Middle frontal gyrus (tissue), 1 donor: ENCODE data around the gene CCNB2.

ENCODE experiments used
- DNase-seq: peaks from one replicate; pipeline ENCODE4 v3.0.0-alpha.2; 2015; ENCODE audit warnings: low spot score; ENCODE audit errors: extremely low spot score

The CCNB2 gene

GRCh38 chr15:59166166-59166565 is 61.2 kb downstream of the CCNB2 start:
- DNase-seq, result no peak

DNA sequence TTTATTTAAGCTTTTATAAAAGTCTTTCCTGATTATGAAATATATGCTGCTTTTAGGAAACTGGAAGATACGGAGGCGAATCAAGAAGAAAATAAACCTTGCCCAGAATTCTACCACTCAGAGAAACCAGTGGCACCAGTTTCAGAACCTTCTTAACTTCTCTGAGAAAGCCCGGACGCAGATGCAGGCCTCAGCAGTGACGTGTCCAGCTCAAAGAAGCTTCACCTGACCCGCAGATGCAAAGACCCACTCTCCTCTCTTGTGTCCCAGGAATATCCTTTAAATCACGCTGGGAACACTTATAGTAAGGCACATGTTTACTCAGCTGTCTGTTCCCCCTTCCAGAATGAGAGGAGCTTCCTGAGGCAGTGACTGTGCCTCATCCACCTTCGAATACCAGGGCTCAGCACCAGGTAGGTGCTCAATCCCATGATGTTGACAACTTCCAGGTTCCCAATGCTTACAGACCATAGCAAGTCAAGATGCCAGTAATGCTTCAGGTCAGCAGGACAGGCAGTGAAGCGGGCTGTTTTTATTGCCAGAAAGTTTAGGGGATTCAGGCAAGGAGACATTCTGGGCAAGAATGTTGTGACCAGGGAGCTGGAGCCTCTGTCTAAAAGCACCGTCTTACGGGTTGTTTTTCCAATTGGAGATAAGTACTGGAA is 61.8 kb downstream of the CCNB2 start:
- DNase-seq, result no peak

GRCh38 chr15:59168536-59168935 is 63.6 kb downstream of the CCNB2 start:
- no peak for DNase-seq

DNA sequence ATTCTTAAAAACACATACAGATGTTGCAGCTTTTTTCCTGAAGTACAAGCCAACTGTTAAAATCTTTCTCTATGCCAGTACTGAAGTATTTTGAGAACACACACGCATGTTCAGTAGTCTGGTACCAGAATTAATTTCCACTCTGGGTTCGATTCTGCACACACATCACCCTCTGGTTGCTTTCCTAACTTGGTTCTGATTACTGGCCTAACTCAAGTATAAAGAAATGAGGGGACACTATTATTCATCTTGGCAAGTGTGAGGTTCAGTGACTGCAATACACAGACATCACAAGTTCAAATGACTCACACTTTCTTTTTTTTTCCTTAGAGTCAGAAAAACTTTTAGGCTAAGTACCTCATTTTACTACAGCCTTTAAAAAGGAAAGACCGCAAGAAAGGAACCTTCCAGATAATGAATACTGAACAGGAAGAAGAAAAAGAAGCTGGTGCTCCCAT is 64.3 kb downstream of the CCNB2 start:
- no peak for DNase-seq

DNA sequence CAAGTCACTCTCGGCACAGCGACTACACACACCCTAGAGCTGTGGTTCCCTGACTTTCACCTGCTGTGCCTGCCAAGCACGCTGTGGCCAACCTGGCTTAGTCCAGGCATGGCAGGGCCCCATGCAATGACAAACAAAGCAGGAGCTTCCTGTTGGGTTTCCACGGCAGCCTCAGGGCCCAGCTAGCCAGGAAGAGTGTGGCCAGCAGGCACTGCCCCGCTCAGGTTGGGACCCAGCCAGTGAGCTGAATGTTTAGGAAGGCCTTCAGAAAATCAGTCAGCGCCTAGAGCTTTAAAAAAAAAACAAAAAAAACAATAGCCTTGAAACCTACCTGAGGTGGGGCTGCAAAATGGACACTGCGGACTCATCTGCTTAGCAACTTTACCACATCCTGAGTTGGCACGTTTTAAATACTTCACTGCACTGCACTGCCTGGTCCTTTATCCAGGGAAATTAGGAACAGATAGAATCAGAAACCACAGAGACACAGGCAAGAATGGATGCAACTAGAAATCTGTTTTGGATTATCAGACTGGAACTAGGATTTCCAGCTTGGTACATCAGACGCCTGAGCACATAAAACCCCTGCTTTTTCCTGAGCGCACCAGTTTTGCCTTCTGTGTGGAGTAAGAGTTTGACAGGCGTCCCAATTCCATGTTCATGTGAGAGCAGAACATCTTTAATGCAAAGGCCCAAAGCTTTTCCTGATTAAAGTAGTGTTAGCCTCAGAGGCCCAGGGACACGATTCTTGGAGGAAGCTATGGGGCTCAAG is 65.5 kb downstream of the CCNB2 start:
- no peak for DNase-seq

- DNase-seq, result no peak
Measured at GRCh38 chr15:59171067-59171397, 66.1 kb downstream of the CCNB2 start.

- DNase-seq, result no peak
Measured at GRCh38 chr15:59172289-59172901, 67.4 kb downstream of the CCNB2 start.

- no peak for DNase-seq
Measured at GRCh38 chr15:59173194-59173593, 68.2 kb downstream of the CCNB2 start.

GRCh38 chr15:59174151-59174834 is 69.3 kb downstream of the CCNB2 start:
- no peak for DNase-seq
